ENCODE measurements around the gene SSC4D.
A peak's percentile ranks its signal among the peaks of the same experiment; 100 is the strongest.
"Not testable (repeated sequence)": the region's sequence is repeated elsewhere in the genome, so short reads cannot be mapped to it uniquely, and the experiment has no call there.

SSC4D gene

DNA sequence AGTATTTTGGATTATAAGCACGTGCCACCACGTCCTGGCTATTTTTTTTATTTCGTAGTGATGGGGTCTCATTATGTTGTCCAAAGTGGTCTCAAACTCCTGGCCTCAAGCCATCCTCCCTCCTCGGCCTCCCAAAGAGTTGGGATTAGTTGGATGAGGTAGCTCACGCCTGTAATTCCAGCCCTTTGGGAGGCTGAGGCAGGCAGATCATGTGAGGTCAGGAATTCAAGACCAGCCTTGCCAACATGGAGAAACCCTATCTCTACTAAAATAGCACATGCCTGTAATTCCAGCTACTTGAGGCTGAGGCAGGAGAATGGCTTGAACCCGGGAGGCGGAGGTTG is 28.9 kb downstream of the SSC4D start:
- no peak for DNase-seq

- no peak for DNase-seq
Measured at GRCh38 chr7:76377186-76377918, 32.1 kb downstream of the SSC4D start.

GRCh38 chr7:76375251-76375650 is 34.2 kb downstream of the SSC4D start:
- DNase-seq: no peak

DNA sequence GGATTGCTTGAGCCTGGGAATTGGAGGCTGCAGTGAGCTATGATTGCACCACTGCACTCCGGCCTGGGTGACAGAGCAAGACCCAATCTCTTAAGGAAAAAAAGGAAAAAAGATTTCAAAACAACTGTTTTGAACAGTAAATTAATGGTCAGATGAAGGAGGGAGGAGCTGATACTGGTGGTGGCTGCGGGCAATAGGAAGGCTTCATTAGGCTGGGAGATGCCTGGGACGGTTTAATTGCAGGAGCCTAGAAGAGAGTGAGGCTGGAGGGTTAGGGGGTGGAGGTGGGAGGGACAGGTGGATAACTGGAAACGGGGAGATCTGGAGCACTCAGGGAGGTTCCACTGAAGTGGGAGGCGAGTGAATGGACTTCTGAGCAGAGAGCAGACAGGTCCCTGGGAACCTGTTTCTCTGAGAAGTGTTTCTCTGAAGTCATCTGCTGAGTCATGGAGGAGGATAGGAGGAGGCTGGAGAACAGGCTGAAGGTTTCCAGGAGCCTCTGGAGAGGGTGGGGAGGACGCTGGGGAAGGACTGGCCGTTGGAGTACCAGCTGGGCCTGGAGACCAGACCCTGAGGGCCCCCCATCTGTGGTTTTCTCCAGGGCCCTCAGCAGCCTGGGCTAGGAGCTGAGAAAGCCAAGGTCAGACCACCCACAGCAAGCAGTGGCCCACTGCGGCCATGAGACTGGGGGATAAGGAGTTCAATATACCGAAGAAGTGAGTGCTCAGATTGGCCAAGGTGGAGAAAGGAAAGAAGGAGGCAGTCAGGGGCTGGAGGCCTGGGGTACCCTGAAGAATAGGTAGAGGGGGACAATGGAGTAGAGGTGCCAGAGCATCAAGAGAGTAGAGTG is 36.3 kb downstream of the SSC4D start:
- peak; percentile 52 for DNase-seq

- DNase-seq: no peak
Measured at GRCh38 chr7:76371396-76371795, 38.1 kb downstream of the SSC4D start.

DNA sequence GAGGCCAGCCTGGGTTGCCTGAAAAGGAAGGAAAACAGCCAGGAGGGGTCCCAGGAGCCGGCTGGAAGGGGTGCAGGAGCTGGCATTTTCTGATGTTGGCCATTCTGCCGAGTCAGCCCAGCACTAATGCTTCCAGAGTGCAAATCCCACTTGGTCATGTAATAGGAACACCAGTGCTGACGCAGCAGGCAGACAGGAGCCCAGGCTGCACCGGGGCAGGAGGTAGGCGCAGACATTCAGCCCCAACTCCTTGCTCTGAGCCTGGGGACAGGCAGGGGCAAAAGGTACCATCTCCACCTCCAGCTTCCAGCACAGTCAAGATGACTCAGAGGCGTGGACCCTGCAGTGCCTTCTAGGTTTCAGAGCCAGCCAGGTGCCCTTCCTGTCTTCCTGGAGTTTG is 40.5 kb downstream of the SSC4D start:
- DNase-seq: no peak

DNA sequence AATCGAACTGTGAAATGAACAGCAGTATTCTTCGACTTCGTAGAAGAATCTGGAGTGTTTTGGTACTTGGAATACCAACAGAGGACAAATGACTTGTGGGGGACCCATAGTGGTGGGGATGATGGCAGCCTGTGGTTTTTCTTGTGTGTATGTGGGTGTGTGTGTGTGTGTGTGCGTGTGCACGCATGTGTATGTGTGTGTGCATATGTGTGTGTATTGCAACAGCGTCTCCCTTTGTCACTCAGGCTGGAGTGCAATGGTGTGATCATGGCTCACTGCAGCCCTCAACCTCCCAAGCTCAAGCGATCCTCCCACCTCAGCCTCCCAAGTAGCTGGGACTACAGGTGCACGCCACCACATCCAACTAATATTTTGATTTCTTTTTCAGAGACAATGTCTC is 41.3 kb downstream of the SSC4D start:
- DNase-seq: no peak

DNA sequence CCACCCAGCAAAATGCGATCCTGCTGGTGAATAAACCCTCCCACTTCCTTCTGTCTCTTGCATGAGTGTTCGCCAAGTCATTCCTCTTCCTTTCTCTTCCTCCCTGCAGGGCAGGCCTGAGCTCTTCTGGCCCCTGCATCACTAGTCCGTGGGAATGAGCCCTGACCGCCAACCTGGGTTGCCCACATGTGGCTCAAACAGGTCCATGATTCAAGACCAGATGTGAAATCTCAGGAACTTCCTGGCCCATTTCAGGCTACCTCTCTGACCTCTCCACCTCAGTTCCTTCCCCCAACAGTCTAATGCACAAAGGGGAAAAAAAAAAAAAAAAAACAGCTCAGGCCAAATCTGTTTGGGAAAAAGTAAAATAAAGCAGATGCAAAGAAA is 45.3 kb downstream of the SSC4D start:
- peak; percentile 73 for DNase-seq

DNA sequence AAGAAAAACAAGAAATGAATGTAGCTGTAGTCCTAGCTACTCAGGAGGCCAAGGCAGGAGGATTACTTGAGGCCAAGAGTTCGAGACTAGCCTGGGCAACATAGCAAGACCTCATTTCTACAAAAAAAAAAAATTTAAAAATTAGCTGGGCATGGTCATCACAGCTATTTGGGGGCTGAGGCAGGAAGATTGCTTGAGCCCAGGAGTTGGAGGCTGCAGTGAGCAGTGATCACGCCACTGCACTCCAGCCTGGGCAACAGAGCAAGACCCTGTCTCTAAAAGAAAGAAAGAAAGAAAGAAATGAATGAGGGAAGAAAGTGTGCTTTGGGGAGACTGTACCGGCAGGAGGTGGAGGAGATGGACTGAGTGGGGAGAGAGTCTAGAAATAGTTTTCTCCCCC is 45.7 kb downstream of the SSC4D start:
- DNase-seq: not testable (repeated sequence)

DNA sequence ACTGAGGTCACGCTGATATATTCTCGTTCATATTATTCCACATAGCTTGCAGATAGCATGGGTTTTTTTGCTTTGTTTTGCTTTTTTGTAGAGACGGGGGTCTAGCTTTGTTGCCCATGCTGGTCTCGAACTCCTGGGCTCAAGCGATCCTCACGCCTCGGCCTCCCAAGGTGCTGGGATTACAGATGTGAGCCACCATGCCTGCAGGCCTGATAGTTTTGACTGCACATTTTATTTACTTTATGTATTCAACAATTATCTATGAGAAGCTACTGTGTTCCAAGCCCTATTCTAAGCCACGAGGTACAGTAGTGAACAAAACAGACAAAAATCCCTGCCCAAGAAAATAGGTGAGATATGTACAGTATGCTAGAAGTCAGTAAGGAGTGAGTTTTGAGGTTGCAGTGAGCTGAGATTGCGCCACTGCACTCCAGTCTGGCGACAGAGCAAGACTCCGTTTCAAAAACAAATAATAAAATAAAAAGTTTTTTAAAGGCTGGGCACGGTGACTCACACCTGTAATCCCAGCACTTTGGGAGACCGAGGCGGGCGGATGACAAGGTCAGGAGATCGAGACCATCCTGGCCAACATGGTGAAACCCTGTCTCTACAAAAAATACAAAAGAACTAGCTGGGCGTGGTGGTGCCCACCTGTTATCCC is 49.4 kb downstream of the SSC4D start:
- DNase-seq: no peak

GRCh38 chr7:76359111-76359977 is 50.2 kb downstream of the SSC4D start:
- DNase-seq: peak; percentile 99

- DNase-seq: peak; percentile 86
Measured at GRCh38 chr7:76358481-76359110, 50.9 kb downstream of the SSC4D start, which contains the start of gene YWHAG. Gene YWHAG (minus strand): TSS chr7:76358991. CDS start chr7:76358808, 183 bp downstream.

DNA sequence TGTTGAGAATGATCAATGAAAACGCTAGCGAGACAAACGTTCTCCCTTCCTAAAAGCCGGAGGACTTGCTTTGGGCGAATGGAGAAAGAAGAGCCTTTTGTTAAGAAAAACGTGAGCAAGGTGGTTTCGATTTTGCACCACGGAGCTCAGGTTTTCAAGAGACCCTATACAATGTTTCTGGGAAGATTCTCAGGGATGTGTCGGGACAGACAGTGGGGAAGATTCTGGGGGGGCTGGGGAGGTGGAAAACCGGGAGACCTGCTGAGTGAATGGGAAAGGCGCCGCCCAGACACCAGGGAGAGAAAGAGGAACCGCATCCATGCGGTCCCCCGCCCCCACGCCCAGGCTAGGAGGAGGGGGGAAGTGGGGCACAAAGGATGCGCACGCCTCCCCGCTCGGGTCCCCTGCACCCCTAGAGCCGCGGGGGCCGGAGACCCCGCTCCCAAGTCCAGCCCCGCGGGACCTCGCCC is 51.5 kb downstream of the SSC4D start:
- peak; percentile 38 for DNase-seq

DNA sequence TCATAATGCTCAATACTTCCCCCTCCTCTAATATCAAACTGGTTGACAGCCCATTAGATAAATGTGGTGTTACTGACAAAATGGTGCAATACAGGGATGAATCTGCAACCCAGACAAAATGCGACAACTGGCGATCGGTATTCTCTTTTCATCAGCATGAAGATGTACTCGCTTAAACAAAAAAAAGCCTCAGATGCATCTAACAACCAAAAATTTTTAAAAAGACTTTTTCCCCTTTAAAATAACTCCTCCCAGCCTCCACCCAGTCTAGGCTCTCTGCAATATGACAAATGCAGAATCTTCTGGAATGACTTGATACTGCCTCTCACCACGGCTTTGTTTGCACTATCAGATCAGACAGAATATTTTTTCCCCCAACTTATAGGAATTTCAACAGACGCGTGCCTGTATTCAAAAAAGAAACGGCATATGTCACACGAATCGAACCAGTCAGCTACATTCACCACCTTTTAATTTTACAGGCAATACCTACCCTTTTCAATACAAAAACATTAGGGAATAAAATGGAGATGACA is 52.0 kb downstream of the SSC4D start:
- DNase-seq: no peak

DNA sequence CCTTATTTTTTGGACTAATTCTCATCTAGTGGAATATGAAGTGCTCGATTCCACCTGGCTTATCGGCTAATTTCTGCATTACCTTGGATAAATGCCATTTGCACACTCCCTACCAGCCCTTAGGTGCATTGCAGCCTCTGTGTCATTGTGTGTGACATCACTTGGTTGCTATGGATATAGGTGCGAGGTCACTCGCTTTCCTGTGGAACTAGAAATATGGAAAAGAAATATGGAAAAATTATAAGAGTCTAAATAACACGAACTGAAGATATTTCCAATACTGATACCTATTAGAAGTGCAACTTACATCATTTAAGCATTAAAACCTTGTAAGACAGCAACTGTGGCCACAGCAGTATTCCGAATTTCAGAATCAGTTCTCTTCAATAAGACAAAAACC is 52.7 kb downstream of the SSC4D start:
- DNase-seq: peak; percentile 33

DNA sequence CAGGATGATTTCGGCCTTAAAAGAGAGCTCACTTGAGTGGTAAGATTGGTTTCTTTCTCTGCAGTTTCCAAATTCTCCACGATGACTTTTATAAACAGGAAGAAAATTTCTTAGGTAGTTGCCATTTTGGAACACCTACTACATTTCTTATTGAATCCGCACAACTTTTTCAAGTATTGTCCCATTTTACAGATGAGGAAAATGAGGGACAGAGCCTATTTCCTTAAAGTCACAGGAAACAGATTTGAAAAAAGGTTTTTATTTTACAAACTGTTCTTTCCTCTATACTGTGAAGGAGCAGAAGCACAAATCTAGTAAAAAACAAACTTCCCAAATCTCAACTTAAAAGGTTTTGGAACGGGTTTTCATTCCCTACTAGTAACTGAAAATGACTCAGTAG is 53.4 kb downstream of the SSC4D start:
- DNase-seq: no peak

- DNase-seq: no peak
Measured at GRCh38 chr7:76354981-76355730, 54.3 kb downstream of the SSC4D start.

DNA sequence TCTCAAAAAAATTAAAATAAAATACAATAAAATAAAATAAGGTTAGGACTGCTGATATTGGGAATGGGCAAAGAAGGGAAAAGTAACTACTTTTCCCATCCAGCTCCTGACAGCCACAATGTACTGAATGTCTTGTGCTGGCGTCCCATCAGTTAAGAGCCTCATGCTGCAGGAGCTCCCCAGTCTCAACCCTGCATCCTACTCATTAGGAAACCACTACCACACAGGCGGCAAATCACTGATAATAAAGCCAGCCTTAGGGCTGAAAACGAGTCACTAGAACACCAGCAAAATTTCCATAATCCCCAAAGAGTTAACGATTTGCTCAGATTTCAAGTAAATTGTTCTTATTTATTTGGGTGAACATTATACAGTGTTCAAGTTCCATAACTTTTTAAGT is 55.0 kb downstream of the SSC4D start:
- DNase-seq: no peak

GRCh38 chr7:76353744-76354143 is 55.8 kb downstream of the SSC4D start:
- no peak for DNase-seq

DNA sequence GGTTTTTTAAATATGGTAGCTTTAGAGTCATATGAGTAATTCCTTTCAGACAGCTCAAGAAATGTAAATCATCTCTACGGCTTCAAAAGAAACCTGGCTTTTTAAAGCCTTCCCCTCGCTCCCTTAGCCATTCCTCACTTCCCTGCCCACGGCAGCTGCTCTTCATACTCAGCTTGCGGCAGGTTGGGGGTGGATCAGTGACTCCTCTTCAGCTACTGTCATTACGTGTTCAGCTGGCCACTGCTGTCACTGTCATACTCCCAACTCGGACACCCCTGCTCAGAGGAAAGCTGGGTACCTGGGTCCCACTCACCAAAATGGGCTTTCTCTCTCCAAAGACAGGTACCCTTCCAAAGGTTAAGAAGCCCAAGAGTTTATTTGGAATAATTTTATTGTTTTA is 57.3 kb downstream of the SSC4D start:
- peak; percentile 24 for DNase-seq

- no peak for DNase-seq
Measured at GRCh38 chr7:76351372-76351771, 58.1 kb downstream of the SSC4D start.
